Keratinocyte (primary cell): Measurements from ENCODE around the gene SEC14L1. TPM values are rescaled to one million over a fixed set of nuclear protein-coding genes. Genes with fewer than 3 reads are reported as not detected.

Source experiments
- DNase-seq: peaks from one replicate; pipeline ENCODE4 v3.0.0-alpha.2; 2011; ENCODE audit warnings: low read depth, missing footprints, low spot score
- FAIRE-seq: peaks from 2 replicates; lab custom pipeline; 2011; peaks lifted over from hg19 to GRCh38; lab: Jason Lieb, UNC
- H2AFZ ChIP-seq: 2 replicates; pipeline ENCODE4 v1.6.0; 2012; ENCODE audit warnings: low read length, control low read depth, inconsistent platforms; ENCODE audit not compliant: control insufficient read depth
- H3K27ac ChIP-seq: 2 replicates; pipeline ENCODE4 v1.5.1; 2011; ENCODE audit warnings: low read length; ENCODE audit not compliant: control insufficient read depth, insufficient read depth
- H3K27me3 ChIP-seq: 3 replicates; pipeline ENCODE4 v1.6.0; 2011; ENCODE audit warnings: low read length; ENCODE audit not compliant: control insufficient read depth, insufficient read depth; ENCODE audit errors: extremely low read depth
- H3K36me3 ChIP-seq, 2 experiments: 2 replicates in 1 of 2; 3 replicates in 1 of 2; pipeline ENCODE4 v1.5.1; 2011; ENCODE audit warnings: low read length in 2 of 2, mild to moderate bottlenecking in 1 of 2; ENCODE audit not compliant: control insufficient read depth in 2 of 2, insufficient read depth in 2 of 2; ENCODE audit errors: extremely low read depth in 1 of 2
- H3K4me1 ChIP-seq: 3 replicates; pipeline ENCODE4 v1.5.1; 2011; ENCODE audit warnings: low read length; ENCODE audit not compliant: control insufficient read depth, insufficient read depth; ENCODE audit errors: extremely low read depth
- H3K4me2 ChIP-seq: 3 replicates; pipeline ENCODE4 v1.6.0; 2011; ENCODE audit warnings: low read depth, low read length; ENCODE audit not compliant: control insufficient read depth, insufficient read depth; ENCODE audit errors: extremely low read depth
- H3K4me3 ChIP-seq, 3 experiments: fragments of 200-600 bp in 1 of 3; sonication (generic) in 1 of 3; 2 replicates in 2 of 3; 3 replicates in 1 of 3; pipeline ENCODE4 v1.5.1; 2011 to 2016; ENCODE audit warnings: low read length in 3 of 3, mild to moderate bottlenecking in 3 of 3, control low read depth in 2 of 3, inconsistent platforms in 1 of 3, low read depth in 1 of 3, mixed read lengths in 1 of 3, mixed run types in 1 of 3, moderate library complexity in 1 of 3; ENCODE audit not compliant: control insufficient read depth in 2 of 3, insufficient read depth in 2 of 3; ENCODE audit errors: extremely low read depth in 1 of 3
- H3K79me2 ChIP-seq: 2 replicates; pipeline ENCODE4 v1.6.0; 2012; ENCODE audit warnings: low read length; ENCODE audit not compliant: control insufficient read depth, insufficient read depth
- H3K9ac ChIP-seq: 3 replicates; pipeline ENCODE4 v1.6.0; 2011; ENCODE audit warnings: low read length; ENCODE audit not compliant: control insufficient read depth, insufficient read depth; ENCODE audit errors: extremely low read depth
- H3K9me1 ChIP-seq: 3 replicates; pipeline ENCODE4 v1.6.0; 2011; ENCODE audit warnings: low read length; ENCODE audit not compliant: control insufficient read depth, insufficient read depth; ENCODE audit errors: extremely low read depth
- H3K9me3 ChIP-seq: 2 replicates; pipeline ENCODE4 v1.5.1; 2012; ENCODE audit warnings: low read depth, low read length; ENCODE audit not compliant: control insufficient read depth
- H4K20me1 ChIP-seq: 3 replicates; pipeline ENCODE4 v1.6.0; 2011; ENCODE audit warnings: low read length; ENCODE audit not compliant: control insufficient read depth, insufficient read depth; ENCODE audit errors: extremely low read depth
- CTCF ChIP-seq, 3 experiments: IDR thresholded peaks in 1 of 3; conservative IDR thresholded peaks in 1 of 3; optimal IDR thresholded peaks in 1 of 3; 2 replicates in 2 of 3; 3 replicates in 1 of 3; pipeline versions ENCODE3 to v1.5.1; 2011; ENCODE audit warnings: low read length in 3 of 3, mild to moderate bottlenecking in 3 of 3, moderate library complexity in 2 of 3, control low read depth in 1 of 3, inconsistent platforms in 1 of 3; ENCODE audit not compliant: insufficient read depth in 2 of 3; ENCODE audit errors: extremely low read depth in 1 of 3
- EZH2 ChIP-seq: IDR thresholded peaks from one replicate; pipeline ENCODE4 v1.6.1; 2012; ENCODE audit warnings: inconsistent platforms, mild to moderate bottlenecking, low read length, moderate library complexity
- dilution Hi-C: fragments of 300-500 bp; cut with MboI; formaldehyde crosslinking; loops from one replicate; pipeline ENCODE4 v1.7.0; 2020; ENCODE audit warnings: low sequenced_read_pairs; ENCODE audit not compliant: extremely low pct_ligation_motif_present
- polyA plus RNA-seq, 5 experiments: library from polyadenylated mRNA; depleted of rRNA in 3 of 5; stranded (reverse) in 3 of 5; stranded (forward) in 1 of 5; unstranded in 1 of 5; fragments of >200 nt; gene quantifications; 1 replicate in 1 of 5; 2 replicates in 3 of 5; 3 replicates in 1 of 5; pipeline versions ENCODE4 v1.2.1 to v1.2.3, GENCODE V29; 2011 to 2012; ENCODE audit warnings: missing spikeins in 2 of 5, low read depth in 1 of 5, low replicate concordance in 1 of 5

SEC14L1 gene
- polyA plus RNA-seq, 1 donor (not counting 4 experiments of a cell fraction or from before 2014, with no cell fraction given): 35.6 TPM

GRCh38 chr17:77148077-77148939 is 7.5 kb downstream of the SEC14L1 start:
- FAIRE-seq: no peak

DNA sequence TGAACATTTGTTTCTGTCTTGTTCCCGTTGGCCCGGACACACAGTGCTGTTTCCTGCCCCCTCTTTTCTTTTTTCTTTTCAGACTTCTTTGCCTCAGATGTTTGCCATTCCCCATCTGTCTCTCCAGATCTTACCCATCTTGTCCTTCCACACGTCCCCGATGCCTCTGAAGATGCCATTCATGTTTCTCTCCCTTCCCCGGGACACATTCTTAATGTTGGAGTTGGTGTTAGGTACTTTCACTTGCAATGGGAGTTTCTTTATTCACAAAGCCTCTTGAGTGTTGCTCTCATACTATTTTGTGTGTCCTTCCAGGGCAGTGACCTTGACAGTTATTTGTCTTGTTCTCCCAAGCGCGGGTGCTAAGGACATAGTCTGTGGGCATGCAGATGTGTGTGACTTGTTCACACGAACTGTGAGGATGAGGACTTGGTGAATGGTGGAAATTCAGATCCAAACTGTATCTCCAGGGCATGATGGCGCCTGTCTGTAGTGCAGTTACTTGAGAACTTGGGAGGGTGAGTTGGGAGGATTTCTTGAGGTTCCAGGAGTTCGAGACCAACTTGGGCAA is 8.3 kb downstream of the SEC14L1 start:
- FAIRE-seq: no peak
- dilution Hi-C loops: no loop called here

More at GRCh38 chr17:77148077-77148939, 7.5 kb downstream of the SEC14L1 start:
- peaks cover 91% of the 10 kb centered on the region for H3K79me2 ChIP-seq
- DNase-seq: no peak
- dilution Hi-C loops: no loop called here
- TF ChIP-seq EZH2: no peak
- TF ChIP-seq CTCF (optimal IDR thresholded peaks at IDR 0.05 in 1 of 3, IDR thresholded peaks at IDR 0.05 in 1 of 3, conservative IDR thresholded peaks at IDR 0.05 in 1 of 3; ENCODE audit: extremely low read depth in 1 of 3, insufficient read depth in 2 of 3, low read length in 3 of 3): no peak
- peaks cover 4% of the 10 kb centered on the region for H3K9me1 ChIP-seq
- no peak overlapping the region for H3K4me2 ChIP-seq
- H4K20me1 ChIP-seq: peaks cover 3% of the 10 kb centered on the region
- H3K9ac ChIP-seq: no peak overlapping the region
- no peak overlapping the region for H3K4me3 ChIP-seq
- H2AFZ ChIP-seq: no peak overlapping the region
- H3K4me1 ChIP-seq: peaks cover 3% of the 10 kb centered on the region
- peaks cover 22 to 50% of the 10 kb centered on the region in 2 experiments for H3K36me3 ChIP-seq
- H3K9me3 ChIP-seq: no peaks in the 10 kb centered on the region
- H3K27ac ChIP-seq: no peak overlapping the region
- no peaks in the 10 kb centered on the region for H3K27me3 ChIP-seq

More for the DNA sequence above, 8.3 kb downstream of the SEC14L1 start:
- H3K4me1 ChIP-seq: peaks cover 10% of the 10 kb centered on the region
- peaks cover 4% of the 10 kb centered on the region for H3K9me1 ChIP-seq
- TF ChIP-seq EZH2: no peak
- TF ChIP-seq CTCF (optimal IDR thresholded peaks at IDR 0.05 in 1 of 3, IDR thresholded peaks at IDR 0.05 in 1 of 3, conservative IDR thresholded peaks at IDR 0.05 in 1 of 3; ENCODE audit: extremely low read depth in 1 of 3, insufficient read depth in 2 of 3, low read length in 3 of 3): no peak
- no peaks in the 10 kb centered on the region for H3K27me3 ChIP-seq
- peaks cover 90% of the 10 kb centered on the region for H3K79me2 ChIP-seq
- peaks cover 3% of the 10 kb centered on the region for H4K20me1 ChIP-seq
- no peak overlapping the region for H3K9ac ChIP-seq
- no peak overlapping the region for H3K27ac ChIP-seq
- H3K4me2 ChIP-seq: no peak overlapping the region
- H3K36me3 ChIP-seq: peaks cover 21 to 47% of the 10 kb centered on the region in 2 experiments
- no peak overlapping the region for H2AFZ ChIP-seq
- H3K4me3 ChIP-seq: no peak overlapping the region
- no peak for DNase-seq
- H3K9me3 ChIP-seq: no peaks in the 10 kb centered on the region
